H9 (cell line): Measurements from ENCODE around the gene TRIM67. TPM values are rescaled to one million over a fixed set of nuclear protein-coding genes. Genes with fewer than 3 reads are reported as not detected.

Experiments
- DNase-seq: peaks from one replicate; pipeline ENCODE4 v3.0.0-alpha.2; 2017
- H2AFZ ChIP-seq: one replicate; pipeline ENCODE4 v1.6.1; 2013; ENCODE audit warnings: mild to moderate bottlenecking, low read length, control low read depth, moderate library complexity
- H2AK5ac ChIP-seq: 2 replicates; pipeline ENCODE4 v1.6.1; 2013; ENCODE audit warnings: low read length, control low read depth, mixed read lengths; ENCODE audit not compliant: insufficient read length
- H2BK120ac ChIP-seq: one replicate; pipeline ENCODE4 v1.6.1; 2013; ENCODE audit warnings: low read depth, mild to moderate bottlenecking, low read length, control low read depth, inconsistent platforms; ENCODE audit not compliant: poor library complexity, severe bottlenecking
- H2BK12ac ChIP-seq: 2 replicates; pipeline ENCODE4 v1.6.1; 2013; ENCODE audit warnings: low read length, control low read depth, mixed read lengths, low read depth; ENCODE audit not compliant: insufficient read length
- H2BK15ac ChIP-seq: 2 replicates; pipeline ENCODE4 v1.6.1; 2013; ENCODE audit warnings: low read depth, low read length, control low read depth
- H2BK20ac ChIP-seq: one replicate; pipeline ENCODE4 v1.6.1; 2013; ENCODE audit warnings: low read depth, mild to moderate bottlenecking, low read length, control low read depth, inconsistent platforms; ENCODE audit not compliant: poor library complexity, severe bottlenecking
- H2BK5ac ChIP-seq: 2 replicates; pipeline ENCODE4 v1.6.1; 2013; ENCODE audit warnings: low read length, control low read depth, mixed read lengths; ENCODE audit not compliant: insufficient read length
- H3K14ac ChIP-seq: 2 replicates; pipeline ENCODE4 v1.6.1; 2013; ENCODE audit warnings: low read length, control low read depth; ENCODE audit not compliant: insufficient read depth
- H3K18ac ChIP-seq: 2 replicates; pipeline ENCODE4 v1.6.1; 2013; ENCODE audit warnings: low read depth, mild to moderate bottlenecking, mixed read lengths, low read length, control low read depth; ENCODE audit not compliant: insufficient read length
- H3K23ac ChIP-seq: 2 replicates; pipeline ENCODE4 v1.6.1; 2013; ENCODE audit warnings: low read length, control low read depth, mixed read lengths, low read depth; ENCODE audit not compliant: insufficient read length
- H3K23me2 ChIP-seq: 2 replicates; pipeline ENCODE4 v1.6.1; 2013; ENCODE audit warnings: low read depth, mild to moderate bottlenecking, mixed read lengths, low read length, control low read depth; ENCODE audit not compliant: insufficient read length, poor library complexity, severe bottlenecking
- H3K27ac ChIP-seq: 2 replicates; pipeline ENCODE4 v1.5.1; 2013; ENCODE audit warnings: low read length, control low read depth, mixed read lengths, low read depth; ENCODE audit not compliant: insufficient read length
- H3K27me3 ChIP-seq: 2 replicates; pipeline ENCODE4 v1.6.1; 2013; ENCODE audit warnings: low read length, control low read depth, inconsistent platforms; ENCODE audit not compliant: insufficient read depth
- H3K4ac ChIP-seq: 2 replicates; pipeline ENCODE4 v1.6.1; 2013; ENCODE audit warnings: low read depth, mild to moderate bottlenecking, control low read depth, inconsistent platforms, low read length, moderate library complexity
- H3K4me1 ChIP-seq: 2 replicates; pipeline ENCODE4 v1.6.1; 2013; ENCODE audit warnings: low read length, control low read depth, inconsistent platforms; ENCODE audit not compliant: insufficient read depth
- H3K4me2 ChIP-seq: 2 replicates; pipeline ENCODE4 v1.6.1; 2013; ENCODE audit warnings: low read length, control low read depth, mixed read lengths; ENCODE audit not compliant: insufficient read length, insufficient read depth
- H3K56ac ChIP-seq: 2 replicates; pipeline ENCODE4 v1.6.1; 2013; ENCODE audit warnings: low read depth, mild to moderate bottlenecking, mixed read lengths, low read length, control low read depth; ENCODE audit not compliant: insufficient read length
- H3K79me1 ChIP-seq: 2 replicates; pipeline ENCODE4 v1.6.1; 2013; ENCODE audit warnings: low read depth, mild to moderate bottlenecking, moderate library complexity, low read length, control low read depth, inconsistent platforms; ENCODE audit not compliant: insufficient read depth, poor library complexity, severe bottlenecking
- H3K79me2 ChIP-seq: 2 replicates; pipeline ENCODE4 v1.6.1; 2013; ENCODE audit warnings: low read length, control low read depth, inconsistent platforms; ENCODE audit not compliant: insufficient read depth
- H3K9ac ChIP-seq: 2 replicates; pipeline ENCODE4 v1.6.1; 2013; ENCODE audit warnings: low read length, control low read depth, mixed read lengths; ENCODE audit not compliant: insufficient read length; ENCODE audit errors: extremely low read depth
- H3K9me3 ChIP-seq: one replicate; pipeline ENCODE4 v1.6.1; 2013; ENCODE audit warnings: low read depth, low read length, inconsistent platforms; ENCODE audit not compliant: control insufficient read depth
- H3T11ph ChIP-seq: one replicate; pipeline ENCODE4 v1.6.1; 2013; ENCODE audit warnings: mild to moderate bottlenecking, low read length, control low read depth, inconsistent platforms
- H4K20me1 ChIP-seq: one replicate; pipeline ENCODE4 v1.6.1; 2013; ENCODE audit not compliant: control insufficient read depth, insufficient read length, insufficient read depth
- H4K5ac ChIP-seq: 2 replicates; pipeline ENCODE4 v1.6.1; 2013; ENCODE audit warnings: low read depth, mild to moderate bottlenecking, mixed read lengths, low read length, control low read depth; ENCODE audit not compliant: insufficient read length
- H4K8ac ChIP-seq: replicated peaks from 2 replicates; pipeline ENCODE4 v1.6.1; 2013; ENCODE audit warnings: low read length, control low read depth, mixed read lengths, low read depth; ENCODE audit not compliant: insufficient read length
- H4K91ac ChIP-seq: 2 replicates; pipeline ENCODE4 v1.6.1; 2013; ENCODE audit warnings: low read depth, mild to moderate bottlenecking, moderate library complexity, mixed read lengths, low read length, control low read depth; ENCODE audit not compliant: insufficient read length
- H3K27ac Mint-ChIP-seq, 3 experiments: 2 replicates in 2 of 3; 3 replicates in 1 of 3; pipeline ENCODE4 v1.8.0; 2020 to 2021; ENCODE audit warnings: mixed read lengths in 3 of 3, mild to moderate bottlenecking in 1 of 3, moderate library complexity in 1 of 3
- H3K27me3 Mint-ChIP-seq: 2 replicates; pipeline ENCODE4 v1.8.0; 2021; ENCODE audit warnings: low read depth, mild to moderate bottlenecking, moderate library complexity, mixed read lengths
- H3K36me3 Mint-ChIP-seq, 3 experiments: 2 replicates in 2 of 3; 3 replicates in 1 of 3; pipeline ENCODE4 v1.8.0; 2020 to 2021; ENCODE audit warnings: low read depth in 3 of 3, mixed read lengths in 3 of 3; ENCODE audit not compliant: insufficient read depth in 1 of 3
- H3K4me1 Mint-ChIP-seq, 2 experiments: 2 replicates each; pipeline ENCODE4 v1.8.0; 2020; ENCODE audit warnings: mixed read lengths in 2 of 2
- H3K4me3 Mint-ChIP-seq, 2 experiments: 2 replicates in 1 of 2; 3 replicates in 1 of 2; pipeline ENCODE4 v1.8.0; 2020 to 2021; ENCODE audit warnings: mild to moderate bottlenecking in 2 of 2, mixed read lengths in 2 of 2, moderate library complexity in 1 of 2
- H3K9me3 Mint-ChIP-seq, 2 experiments: 2 replicates in 1 of 2; 3 replicates in 1 of 2; pipeline ENCODE4 v1.8.0; 2020; ENCODE audit warnings: mild to moderate bottlenecking in 2 of 2, mixed read lengths in 2 of 2, moderate library complexity in 1 of 2
- CTCF ChIP-seq: fragments of 200-600 bp; sonication (generic); conservative IDR thresholded peaks from 3 replicates; pipeline ENCODE4 v1.8.0; 2021; ENCODE audit warnings: antibody characterized with exemption, mild to moderate bottlenecking
- WGBS: extraction: QIAGEN DNeasy Blood & Tissue Kit; methylation state at CpG from one replicate; pipeline ENCODE4 v1.1.7; 2013; ENCODE audit warnings: missing lambda C conversion rate, low lambda C conversion rate, mixed read lengths; ENCODE audit not compliant: insufficient read length; ENCODE audit errors: extremely low coverage; 5-methylcytosine and 5-hydroxymethylcytosine counted together
- total RNA-seq: library from RNA; stranded (reverse); gene quantifications from 2 replicates; pipeline ENCODE4 v1.2.1, GENCODE V29; 2021

The TRIM67 gene
- total RNA-seq, 1 experiment from 2014 or later, result not detected

GRCh38 chr1:231171623-231172197 is 9.9 kb downstream of the TRIM67 start:
- Histone ChIP-seq H3K79me2 (no peaks in the 10 kb centered on the region), H2BK20ac (no peak overlapping the region), H4K5ac (no peak overlapping the region), H4K20me1 (no peaks in the 10 kb centered on the region), H2BK12ac (no peak overlapping the region), H3K9ac (no peak overlapping the region), H3K56ac (no peak overlapping the region), H2BK120ac (no peak overlapping the region), H3K23ac (no peak overlapping the region), H3K4me2 (no peak overlapping the region), H4K8ac (no peak overlapping the region), H2AK5ac (no peak overlapping the region), H3K14ac (no peak overlapping the region), H3K4me1 (no peaks in the 10 kb centered on the region), H2BK15ac (no peak overlapping the region), H4K91ac (no peak overlapping the region), H3K9me3 (no peaks in the 10 kb centered on the region), H3K27ac (no peak overlapping the region), H3K18ac (no peak overlapping the region), H2BK5ac (no peak overlapping the region), H3K4ac (no peak overlapping the region), H3K27me3 (peaks cover 2% of the 10 kb centered on the region; the same call in 1 of the 2 replicates), H3T11ph (no peak overlapping the region), H3K23me2 (no peaks in the 10 kb centered on the region), H3K79me1 (no peaks in the 10 kb centered on the region), H2AFZ (no peak overlapping the region)
- no peaks in the 10 kb centered on the region; a peak in 1 of 5 replicates for H3K9me3 Mint-ChIP-seq
- no peak overlapping the region for H3K4me3 Mint-ChIP-seq
- no CpG with 5 or more reads among the region's 6 CpGs for WGBS
- H3K4me1 Mint-ChIP-seq, result peaks cover 0 to 12% of the 10 kb centered on the region in 2 experiments; a peak in 2 of 4 replicates
- DNase-seq, result no peak
- H3K36me3 Mint-ChIP-seq, result no peaks in the 10 kb centered on the region
- peaks cover 86% of the 10 kb centered on the region for H3K27me3 Mint-ChIP-seq
- TF ChIP-seq CTCF, result no peak
- H3K27ac Mint-ChIP-seq, result no peak overlapping the region; a peak in 1 of 7 replicates
